K562 (cell line): ENCODE data around the gene HRH3. TPM values are rescaled to one million over a fixed set of nuclear protein-coding genes. Genes with fewer than 3 reads are reported as not detected.

Experiments
- ATAC-seq: fragments of 200-7000 bp; cut with Tn5 transposase; 3 replicates; pipeline ENCODE4 v1.9.1; 2020; ENCODE audit warnings: moderate library complexity
- BruUV-seq: library from RNA; stranded (reverse); fragments of 400-500 nt; replicated peaks from 2 replicates; lab custom pipeline; 2021; lab: Mats Ljungman, UMichigan
- CTCF ChIA-PET: fragments of 300-600 bp; formaldehyde crosslinking; extraction: SDS; loops from one replicate; lab custom pipeline; 2021; ENCODE audit warnings: low intra/inter-chr PET ratio; lab: Yijun Ruan, JAX
- POLR2A ChIA-PET: fragments of 300-600, 350-650 bp; sonication (Branson Sonifier 250); formaldehyde crosslinking; extraction: SDS; loops from one replicate; lab custom pipeline; 2021; ENCODE audit warnings: antibody characterized with exemption, inconsistent platforms; lab: Yijun Ruan, JAX
- DNase-seq, 4 experiments: peaks; one replicate each; pipeline versions ENCODE4 v3.0.0 to v3.0.0-alpha.2; 2011 to 2018; ENCODE audit warnings: low spot score in 3 of 4, mixed read lengths in 3 of 4; ENCODE audit errors: extremely low read depth in 1 of 4
- FAIRE-seq: peaks from 2 replicates; lab custom pipeline; 2011; peaks lifted over from hg19 to GRCh38; lab: Jason Lieb, UNC
- H2AFZ ChIP-seq: 2 replicates; pipeline ENCODE4 v1.6.0; 2011; ENCODE audit warnings: low read depth, low read length, control low read depth, inconsistent platforms
- H3K27ac ChIP-seq: fragments of 200-600 bp; 3 replicates; pipeline ENCODE4 v1.8.0; 2011; ENCODE audit warnings: low read depth, mild to moderate bottlenecking, control low read depth, inconsistent platforms, low read length, moderate library complexity, mixed read lengths; ENCODE audit errors: extremely low read depth
- H3K27me3 ChIP-seq, 2 experiments: fragments of 300-600 bp in 1 of 2; 2 replicates in 1 of 2; 3 replicates in 1 of 2; pipeline versions ENCODE4 v1.6.0 to v1.8.0; 2011; ENCODE audit warnings: inconsistent platforms in 2 of 2, low read length in 2 of 2, mild to moderate bottlenecking in 1 of 2, mixed read lengths in 1 of 2, moderate library complexity in 1 of 2; ENCODE audit not compliant: control insufficient read depth in 2 of 2, insufficient read depth in 2 of 2
- H3K36me3 ChIP-seq: fragments of 300-600 bp; 3 replicates; pipeline ENCODE4 v1.8.0; 2011; ENCODE audit warnings: mild to moderate bottlenecking, low read length, inconsistent platforms; ENCODE audit not compliant: control insufficient read depth, insufficient read depth
- H3K4me1 ChIP-seq, 2 experiments: fragments of 200-600 bp in 1 of 2; replicated peaks in 1 of 2; 2 replicates in 1 of 2; 3 replicates in 1 of 2; pipeline versions ENCODE4 v1.5.1 to v1.8.0; 2011; ENCODE audit warnings: inconsistent platforms in 2 of 2, low read length in 2 of 2, mild to moderate bottlenecking in 1 of 2, mixed read lengths in 1 of 2, moderate library complexity in 1 of 2; ENCODE audit not compliant: control insufficient read depth in 2 of 2, insufficient read depth in 2 of 2
- H3K4me2 ChIP-seq: 2 replicates; pipeline ENCODE4 v1.6.1; 2011; ENCODE audit warnings: low read length, control low read depth, inconsistent platforms, mixed read lengths; ENCODE audit not compliant: insufficient read depth
- H3K4me3 ChIP-seq: fragments of 200-600 bp; sonication (generic), shearing (Covaris generic); 2 replicates; pipeline ENCODE4 v1.5.1; 2016; ENCODE audit warnings: control low read depth, inconsistent platforms
- H3K79me2 ChIP-seq: fragments of 200-600 bp; 3 replicates; pipeline ENCODE4 v1.8.0; 2011; ENCODE audit warnings: low read length, inconsistent platforms; ENCODE audit not compliant: control insufficient read depth, insufficient read depth
- H3K9ac ChIP-seq, 2 experiments: 2 replicates each; pipeline versions ENCODE4 v1.6.0 to v1.6.1; 2011; ENCODE audit warnings: low read depth in 2 of 2, low read length in 2 of 2, control low read depth in 1 of 2, inconsistent platforms in 1 of 2, mild to moderate bottlenecking in 1 of 2, mixed read lengths in 1 of 2; ENCODE audit not compliant: insufficient read depth in 1 of 2
- H3K9me1 ChIP-seq: one replicate; pipeline ENCODE4 v1.6.0; 2011; ENCODE audit warnings: inconsistent platforms, mild to moderate bottlenecking, low read length, moderate library complexity; ENCODE audit not compliant: control insufficient read depth, insufficient read depth
- H3K9me3 ChIP-seq: replicated peaks from 2 replicates; pipeline ENCODE4 v1.5.1; 2011; ENCODE audit warnings: low read depth, low read length, inconsistent platforms; ENCODE audit not compliant: control insufficient read depth, insufficient read depth
- H4K20me1 ChIP-seq: replicated peaks from 2 replicates; pipeline ENCODE4 v1.6.1; 2011; ENCODE audit warnings: low read length, inconsistent platforms, mixed read lengths; ENCODE audit not compliant: control insufficient read depth, insufficient read depth
- POU5F1 ChIP-seq: fragments of 150-350 bp; IDR thresholded peaks from 2 replicates; pipeline ENCODE4 v1.6.1; 2014; ENCODE audit warnings: borderline replicate concordance, low read length, low read depth, mild to moderate bottlenecking; ENCODE audit not compliant: partially characterized antibody
- ZBTB33 ChIP-seq: sonication (generic); formaldehyde crosslinking; IDR thresholded peaks from 2 replicates; pipeline ENCODE4 v1.8.1; 2023; ENCODE audit warnings: mild to moderate bottlenecking, missing genetic modification reagents
- WGBS: fragments of 100-300 bp; shearing (Covaris generic); methylation state at CpG from one replicate; pipeline ENCODE4 v1.1.6; 2016; ENCODE audit warnings: low coverage, mixed read lengths; ENCODE audit not compliant: insufficient coverage; ENCODE audit errors: missing lambda C conversion rate; 5-methylcytosine and 5-hydroxymethylcytosine counted together
- in situ Hi-C: fragments of 300-500 bp; cut with MboI; formaldehyde crosslinking; loops from 4 replicates; pipeline ENCODE4 v1.15.0; 2018; ENCODE audit warnings: inconsistent platforms, mixed read lengths
- intact Hi-C: fragments of 100-400 bp; cut with micrococcal nuclease; formaldehyde crosslinking; loops from 2 replicates; pipeline ENCODE4 v1.14.2; 2022
- polyA plus RNA-seq, 8 experiments: library from polyadenylated mRNA; depleted of rRNA in 4 of 8; stranded (reverse) in 5 of 8; unstranded in 3 of 8; fragments of >200 nt; fragmentation: Nextera tagmentation in 2 of 8; fragmentation: Illumina TruSeq in 1 of 8; extraction: Ambion mirVana in 2 of 8; extraction: Trizol in 1 of 8; gene quantifications; 2 replicates each; pipeline versions ENCODE4 v1.2.1 to v1.2.3, GENCODE V29; 2011 to 2014; ENCODE audit warnings: inconsistent platforms in 1 of 8, missing spikeins in 1 of 8
- total RNA-seq, 7 experiments: library from RNA; depleted of rRNA in 6 of 7; stranded (reverse); fragments of >200 nt in 6 of 7; fragmentation: Illumina TruSeq in 2 of 7; extraction: Trizol in 2 of 7; gene quantifications; 2 replicates each; pipeline versions ENCODE4 v1.2.1 to v1.2.3, GENCODE V29; 2011 to 2021; ENCODE audit warnings: low replicate concordance in 1 of 7

The HRH3 gene
- total and polyA plus RNA-seq, 9 of the 15 experiments (the other 6 are each of a cell fraction or from before 2014, with no cell fraction given): not detected

GRCh38 chr20:62252342-62252966 is 32.4 kb upstream of the HRH3 start:
- H3K4me2 ChIP-seq: no peak overlapping the region
- no peaks in the 10 kb centered on the region for H3K9me3 ChIP-seq
- peaks cover 0 to 18% of the 10 kb centered on the region in 2 experiments; a peak in 2 of 5 replicates for H3K4me1 ChIP-seq
- H4K20me1 ChIP-seq: peaks cover 33% of the 10 kb centered on the region
- CTCF ChIA-PET: no interaction called here
- no peaks in the 10 kb centered on the region for H3K27me3 ChIP-seq
- in situ Hi-C loops: no loop called here
- H3K27ac ChIP-seq: no peak overlapping the region
- no peak for DNase-seq
- POLR2A ChIA-PET: no interaction called here
- no peak overlapping the region for H3K4me3 ChIP-seq
- peaks cover 22% of the 10 kb centered on the region for H3K79me2 ChIP-seq
- 68% methylated on average over 25 of the region's 26 CpGs for WGBS
- peaks cover 6% of the 10 kb centered on the region for H3K9me1 ChIP-seq
- intact Hi-C loops: no loop called here
- no peak overlapping the region for H2AFZ ChIP-seq
- TF ChIP-seq POU5F1 (no peak), ZBTB33 (CRISPR knock-in tag) (peak; percentile 65; the same call in 1 of the 2 replicates)
- no peak overlapping the region for H3K9ac ChIP-seq
- H3K36me3 ChIP-seq: peaks cover 6% of the 10 kb centered on the region; the same call in 2 of the 3 replicates
- no TSS peak for BruUV-seq
- ATAC-seq: no peak
- FAIRE-seq: no peak
